OCI-LY3 (cell line): ENCODE results near the gene BCAP29.
A peak's percentile ranks its signal among the peaks of the same experiment; 100 is the strongest.

Source experiments
- H2AFZ ChIP-seq: fragments of 200-600, 300-600 bp; shearing (Covaris generic); 2 replicates; pipeline ENCODE4 v1.6.0; 2014; ENCODE audit warnings: antibody characterized with exemption, low read depth, low read length
- H3K27ac ChIP-seq: fragments of 200-600, 300-600 bp; sonication (generic); 2 replicates; pipeline ENCODE4 v1.5.1; 2014; ENCODE audit warnings: mild to moderate bottlenecking, low read length, moderate library complexity, mixed read lengths
- H3K27me3 ChIP-seq: fragments of 200-600, 300-600 bp; sonication (generic); 2 replicates; pipeline ENCODE4 v1.6.1; 2014; ENCODE audit warnings: low read depth, low read length, mixed read lengths
- H3K36me3 ChIP-seq: fragments of 200-600, 300-600 bp; sonication (generic); replicated peaks from 2 replicates; pipeline ENCODE3; 2014; ENCODE audit warnings: low read depth, low read length, mixed read lengths
- H3K4me1 ChIP-seq: fragments of 300-600, 200-600 bp; sonication (generic); 2 replicates; pipeline ENCODE4 v1.6.1; 2014; ENCODE audit warnings: low read length, mixed read lengths
- H3K4me2 ChIP-seq: fragments of 200-600, 300-600 bp; sonication (generic); 2 replicates; pipeline ENCODE4 v1.6.1; 2014; ENCODE audit warnings: low read length, mixed read lengths
- H3K4me3 ChIP-seq: fragments of 300-600, 200-600 bp; sonication (generic); 2 replicates; pipeline ENCODE4 v1.5.1; 2014; ENCODE audit warnings: antibody characterized with exemption, mild to moderate bottlenecking, low read length, moderate library complexity
- H3K79me2 ChIP-seq: fragments of 300-600, 200-600 bp; shearing (Covaris generic); 2 replicates; pipeline ENCODE4 v1.6.1; 2014; ENCODE audit warnings: mild to moderate bottlenecking, low read length, mixed read lengths
- H3K9ac ChIP-seq: fragments of 300-600, 200-600 bp; shearing (Covaris generic); 2 replicates; pipeline ENCODE4 v1.6.0; 2014; ENCODE audit warnings: mild to moderate bottlenecking, low read length, moderate library complexity
- H3K9me3 ChIP-seq: fragments of 200-600, 300-600 bp; shearing (Covaris generic); 2 replicates; pipeline ENCODE4 v1.6.1; 2014; ENCODE audit warnings: low read length, mixed read lengths; ENCODE audit not compliant: insufficient read depth
- H4K20me1 ChIP-seq: fragments of 200-600, 300-600 bp; sonication (generic); 2 replicates; pipeline ENCODE4 v1.6.1; 2016; ENCODE audit warnings: low read length, mixed read lengths; ENCODE audit not compliant: insufficient read depth
- EZH2phosphoT487 ChIP-seq: fragments of 200-600 bp; shearing (Covaris generic); IDR thresholded peaks from 2 replicates; pipeline ENCODE4 v1.6.1; 2018; ENCODE audit warnings: antibody characterized with exemption, mixed run types, low read depth
- TF ChIP-seq, protein P1 (sequence below): fragments of 200-600, 300-600 bp; sonication (generic); IDR thresholded peaks from 2 replicates; pipeline ENCODE4 v1.5.1; 2014; ENCODE audit warnings: antibody characterized with exemption, low read length, low read depth

Gene BCAP29

DNA sequence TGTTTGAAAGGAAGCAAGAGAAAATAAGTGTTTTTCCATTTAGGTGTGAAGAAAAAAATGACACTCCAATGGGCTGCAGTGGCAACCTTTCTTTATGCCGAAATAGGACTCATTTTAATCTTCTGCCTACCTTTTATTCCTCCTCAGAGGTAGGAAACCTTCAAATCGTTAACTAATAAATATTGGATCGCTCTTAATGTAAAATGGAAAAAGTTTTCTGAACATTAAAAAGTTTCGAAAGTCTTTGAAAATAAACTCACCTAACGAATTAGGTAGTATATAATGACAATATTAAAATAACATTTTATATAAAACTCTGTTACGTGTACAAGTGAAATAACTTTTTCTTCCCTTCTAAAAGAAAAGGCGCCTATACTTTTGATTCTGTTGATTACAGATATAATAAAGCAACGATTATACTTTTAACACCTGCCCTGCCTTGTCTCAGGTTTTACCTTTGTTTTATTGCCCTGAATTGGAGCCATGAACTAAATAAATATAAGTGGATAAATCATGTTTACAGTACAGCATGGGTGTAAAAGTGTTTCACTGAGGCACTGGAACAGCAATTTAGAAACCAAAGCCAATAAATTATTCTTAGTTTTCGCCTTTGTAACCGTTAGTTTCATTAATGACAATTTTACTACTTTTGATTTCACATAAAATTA lies 804 bp downstream of the BCAP29 start:
- Histone ChIP-seq H3K27ac (no peak overlapping the region), H3K4me2 (peak overlapping the region; percentile 89), H3K4me1 (peaks cover 3% of the 10 kb centered on the region; the same call in 1 of the 2 replicates), H3K36me3 (peaks cover 3% of the 10 kb centered on the region), H4K20me1 (no peaks in the 10 kb centered on the region), H3K27me3 (no peaks in the 10 kb centered on the region), H3K79me2 (no peaks in the 10 kb centered on the region), H3K4me3 (peak overlapping the region; percentile 86), H3K9ac (peak overlapping the region; percentile 68), H3K9me3 (no peaks in the 10 kb centered on the region), H2AFZ (peak overlapping the region; percentile 81; the same call in 1 of the 2 replicates)
- no peak for TF ChIP-seq EZH2phosphoT487
- TF ChIP-seq, protein P1, sequence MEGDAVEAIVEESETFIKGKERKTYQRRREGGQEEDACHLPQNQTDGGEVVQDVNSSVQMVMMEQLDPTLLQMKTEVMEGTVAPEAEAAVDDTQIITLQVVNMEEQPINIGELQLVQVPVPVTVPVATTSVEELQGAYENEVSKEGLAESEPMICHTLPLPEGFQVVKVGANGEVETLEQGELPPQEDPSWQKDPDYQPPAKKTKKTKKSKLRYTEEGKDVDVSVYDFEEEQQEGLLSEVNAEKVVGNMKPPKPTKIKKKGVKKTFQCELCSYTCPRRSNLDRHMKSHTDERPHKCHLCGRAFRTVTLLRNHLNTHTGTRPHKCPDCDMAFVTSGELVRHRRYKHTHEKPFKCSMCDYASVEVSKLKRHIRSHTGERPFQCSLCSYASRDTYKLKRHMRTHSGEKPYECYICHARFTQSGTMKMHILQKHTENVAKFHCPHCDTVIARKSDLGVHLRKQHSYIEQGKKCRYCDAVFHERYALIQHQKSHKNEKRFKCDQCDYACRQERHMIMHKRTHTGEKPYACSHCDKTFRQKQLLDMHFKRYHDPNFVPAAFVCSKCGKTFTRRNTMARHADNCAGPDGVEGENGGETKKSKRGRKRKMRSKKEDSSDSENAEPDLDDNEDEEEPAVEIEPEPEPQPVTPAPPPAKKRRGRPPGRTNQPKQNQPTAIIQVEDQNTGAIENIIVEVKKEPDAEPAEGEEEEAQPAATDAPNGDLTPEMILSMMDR: no peak

DNA sequence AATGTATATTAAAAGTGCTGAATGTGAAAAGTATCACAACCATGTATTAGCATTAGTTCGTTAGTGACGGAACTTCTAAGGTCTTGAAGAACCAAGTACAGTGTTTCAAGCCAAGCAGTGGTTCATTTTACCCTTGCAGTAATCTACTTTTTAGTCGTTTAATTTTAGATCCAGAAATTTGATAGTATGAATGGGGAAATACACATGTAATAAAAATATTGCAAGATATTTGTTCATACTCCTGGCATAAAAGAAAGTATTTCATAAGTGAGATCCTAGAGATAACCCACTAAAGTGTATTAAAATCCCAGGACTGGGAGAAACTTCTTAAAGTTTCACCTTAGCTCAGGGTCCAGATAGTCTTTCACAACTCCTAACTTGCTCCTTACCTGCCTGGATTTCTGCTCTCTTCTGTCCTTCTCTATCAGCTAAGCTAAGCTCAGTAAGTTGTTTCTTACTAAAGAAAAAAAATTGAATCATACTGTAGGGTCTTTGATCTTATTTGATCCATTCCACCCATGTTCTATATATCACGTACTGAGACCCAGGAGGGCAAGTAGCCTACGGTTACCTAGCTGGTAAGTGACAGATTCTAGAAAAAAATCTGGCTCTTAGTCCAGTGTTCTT lies 1.5 kb downstream of the BCAP29 start:
- H3K27me3 ChIP-seq: no peaks in the 10 kb centered on the region
- no peak overlapping the region for H3K4me3 ChIP-seq
- H3K9me3 ChIP-seq: no peaks in the 10 kb centered on the region
- H3K9ac ChIP-seq: no peak overlapping the region
- no peaks in the 10 kb centered on the region for H3K36me3 ChIP-seq
- no peak overlapping the region for H3K4me2 ChIP-seq
- H3K4me1 ChIP-seq: peaks cover 3% of the 10 kb centered on the region; the same call in 1 of the 2 replicates
- H3K27ac ChIP-seq: no peak overlapping the region
- no peak overlapping the region for H2AFZ ChIP-seq
- H4K20me1 ChIP-seq: no peaks in the 10 kb centered on the region
- no peaks in the 10 kb centered on the region for H3K79me2 ChIP-seq
- no peak for TF ChIP-seq EZH2phosphoT487
- TF ChIP-seq, protein P1: no peak

DNA sequence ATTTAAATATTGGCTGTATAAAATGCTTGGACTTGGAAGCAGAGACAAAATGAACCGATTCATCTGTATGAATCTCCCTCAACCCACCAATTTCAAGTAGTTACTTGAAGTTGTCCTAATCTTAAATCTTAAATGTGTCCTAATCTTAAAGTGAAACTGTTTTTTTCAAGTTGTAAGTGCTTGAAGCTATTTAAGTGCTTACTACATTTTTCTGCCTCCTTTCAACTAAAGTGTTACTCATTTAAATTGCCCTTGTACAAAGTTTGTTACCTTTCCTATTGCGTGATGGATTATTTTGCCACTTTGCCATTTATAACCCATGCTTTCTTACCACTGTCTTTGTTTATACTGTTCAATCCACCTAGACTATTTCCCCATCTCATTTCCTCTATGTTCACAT lies 2.8 kb downstream of the BCAP29 start:
- no peak overlapping the region for H2AFZ ChIP-seq
- H3K4me1 ChIP-seq: peaks cover 3% of the 10 kb centered on the region; the same call in 1 of the 2 replicates
- H3K79me2 ChIP-seq: no peaks in the 10 kb centered on the region
- H3K9ac ChIP-seq: no peak overlapping the region
- no peak for TF ChIP-seq EZH2phosphoT487
- TF ChIP-seq, protein P1: no peak
- no peaks in the 10 kb centered on the region for H4K20me1 ChIP-seq
- H3K27me3 ChIP-seq: no peaks in the 10 kb centered on the region
- no peak overlapping the region for H3K4me2 ChIP-seq
- H3K36me3 ChIP-seq: no peaks in the 10 kb centered on the region
- H3K4me3 ChIP-seq: no peak overlapping the region
- H3K9me3 ChIP-seq: no peaks in the 10 kb centered on the region
- H3K27ac ChIP-seq: no peak overlapping the region

DNA sequence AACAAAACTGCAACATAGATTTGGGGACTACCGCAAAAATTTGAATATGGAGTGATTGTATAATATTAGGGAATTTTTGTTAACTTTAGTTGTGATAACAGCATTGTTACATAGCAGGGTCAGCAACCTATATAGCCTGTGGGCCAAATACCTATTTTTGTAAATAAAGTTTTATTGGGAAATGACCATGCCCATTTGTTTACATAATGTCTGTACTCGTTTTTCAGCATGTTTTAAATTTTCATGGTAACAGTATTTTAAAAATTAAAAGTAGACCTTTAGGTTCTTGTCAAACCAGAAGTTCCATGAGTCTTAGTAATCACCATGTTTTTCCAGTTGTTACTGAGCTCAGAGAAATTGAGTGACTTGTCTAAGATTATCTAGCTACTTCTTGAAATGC lies 4.7 kb downstream of the BCAP29 start:
- Histone ChIP-seq H3K27ac (no peak overlapping the region), H3K27me3 (no peaks in the 10 kb centered on the region), H3K4me1 (no peaks in the 10 kb centered on the region), H3K79me2 (no peaks in the 10 kb centered on the region), H4K20me1 (no peaks in the 10 kb centered on the region), H3K9me3 (no peaks in the 10 kb centered on the region), H2AFZ (no peak overlapping the region), H3K4me2 (no peak overlapping the region), H3K9ac (no peak overlapping the region), H3K4me3 (no peak overlapping the region), H3K36me3 (no peaks in the 10 kb centered on the region)
- TF ChIP-seq, protein P1: no peak
- no peak for TF ChIP-seq EZH2phosphoT487
